NCI-H146 treated with DMSO at 0.1 percent for 48 hours (cell line): ENCODE data around the gene PSMG4.

ENCODE experiments used
- DNase-seq: peaks from one replicate; lab custom pipeline; 2025; ENCODE audit not compliant: unreplicated experiment; lab: John Stamatoyannopoulos, UW

PSMG4 gene

DNA sequence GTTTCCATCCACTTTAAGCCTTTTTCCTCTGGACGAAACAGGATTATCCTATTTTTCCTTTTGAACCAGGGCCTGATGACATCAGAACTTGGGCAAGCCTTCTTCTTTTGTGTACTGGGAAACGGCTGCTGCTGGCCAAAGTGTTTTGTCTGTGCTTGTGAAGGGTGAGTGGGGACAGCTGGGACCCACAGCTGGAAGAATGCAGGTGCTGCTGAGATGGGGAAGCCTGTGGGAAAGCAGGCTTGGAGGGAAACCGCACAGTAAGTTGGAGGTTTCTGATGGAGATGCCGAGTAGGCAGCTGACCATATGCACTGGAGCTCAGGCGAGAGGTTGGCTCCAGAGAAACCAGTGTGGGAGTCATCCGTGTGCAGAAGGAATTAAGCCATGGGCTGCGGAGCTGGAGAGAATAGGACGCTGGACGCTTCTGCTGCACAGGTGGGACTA lies 8.5 kb upstream of the PSMG4 start:
- no peak for DNase-seq

DNA sequence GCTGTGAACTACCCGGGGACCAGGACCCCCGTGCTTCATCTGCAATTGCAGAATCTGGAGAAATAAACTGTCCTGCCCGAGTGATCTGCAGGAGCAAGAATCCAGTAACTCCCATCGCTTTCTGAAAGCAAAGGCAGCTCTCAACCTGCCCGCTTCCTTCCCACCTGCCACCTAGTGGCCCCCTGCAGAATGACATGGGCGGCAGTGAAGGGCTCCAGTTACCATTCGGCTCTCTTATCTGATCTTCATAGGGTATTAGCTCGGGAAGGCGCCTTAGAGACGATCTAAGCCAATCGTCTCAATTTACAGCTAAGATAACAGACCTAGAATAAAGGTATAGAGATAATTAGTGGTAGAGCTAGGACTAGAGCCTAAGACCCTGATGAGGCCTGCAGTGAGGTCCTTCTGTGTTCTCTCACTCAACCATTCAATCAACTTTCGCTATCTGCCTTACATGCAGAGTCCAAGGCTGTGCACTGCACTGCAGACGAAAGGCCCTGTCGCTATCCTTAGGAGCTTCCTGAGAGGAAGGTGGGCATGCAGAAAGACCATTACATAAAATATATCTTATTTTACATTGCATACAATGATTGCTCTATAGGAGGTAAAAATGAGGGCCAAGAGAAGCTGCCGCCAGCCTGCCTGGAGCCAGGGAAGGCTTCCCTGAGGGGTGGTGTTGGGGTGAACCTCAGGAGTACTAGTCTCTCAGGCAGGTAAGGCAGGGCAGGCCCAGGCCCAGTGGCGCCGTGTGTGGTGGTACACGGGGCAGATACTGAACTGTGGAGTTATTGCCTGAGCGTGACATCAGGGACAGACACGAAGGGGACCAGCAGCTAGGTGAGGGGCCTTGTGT lies 7.1 kb upstream of the PSMG4 start:
- DNase-seq, result peak; percentile 74

DNA sequence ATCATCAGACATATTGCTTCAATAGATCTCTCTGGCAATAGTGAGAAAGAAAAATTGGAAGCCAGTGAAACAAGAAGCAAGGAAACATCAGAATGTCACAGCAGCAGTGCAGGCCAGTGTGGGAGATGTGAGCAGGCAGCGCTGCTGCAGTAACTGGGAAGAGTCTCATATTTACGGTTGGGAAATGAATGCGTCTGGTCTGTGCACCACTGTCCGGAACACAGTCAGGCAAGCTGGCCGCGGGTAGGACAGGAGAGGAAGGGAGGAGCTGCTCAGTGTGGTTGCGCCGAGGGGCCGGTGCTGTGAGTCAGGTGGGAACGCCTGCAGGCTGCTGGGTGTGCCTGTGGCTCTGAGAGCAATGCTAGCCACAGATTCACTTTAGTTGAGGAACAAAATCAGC lies 6.4 kb upstream of the PSMG4 start:
- no peak for DNase-seq

DNA sequence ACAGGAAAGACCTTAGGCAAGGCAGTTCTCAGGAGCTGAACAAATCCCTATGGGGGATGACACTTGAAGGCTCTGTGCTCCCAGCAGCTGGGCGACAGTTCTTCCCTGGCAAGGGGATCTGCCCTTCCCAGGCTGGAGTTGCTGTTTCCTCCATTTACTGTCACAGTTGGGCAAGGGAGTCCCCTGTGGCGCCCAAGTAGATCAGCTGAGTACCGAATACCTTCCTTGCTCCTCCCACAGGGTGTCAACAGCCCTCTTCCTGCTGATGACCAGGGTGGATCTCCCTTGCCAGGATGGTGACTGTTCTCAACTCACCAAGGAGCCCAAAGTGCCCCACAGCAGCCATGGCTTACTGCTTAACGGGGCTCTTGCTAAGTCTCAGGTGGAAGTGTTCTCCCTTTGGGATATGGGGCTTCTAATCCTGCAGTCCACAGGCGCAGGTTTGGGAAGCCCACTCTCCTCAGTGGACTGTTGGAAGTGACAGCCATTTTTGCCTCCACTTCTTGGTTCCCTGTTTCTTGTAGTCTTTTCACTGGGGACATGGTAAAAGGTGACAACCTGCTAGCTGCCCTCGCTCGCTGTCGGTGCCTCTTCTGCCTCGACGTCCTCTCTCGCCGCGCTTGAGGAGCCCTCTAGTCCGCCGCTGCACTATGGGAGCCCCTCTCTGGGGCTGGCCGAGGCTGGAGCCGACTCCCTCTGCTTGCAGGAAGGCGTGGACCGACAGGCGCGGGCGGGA lies 5.7 kb upstream of the PSMG4 start:
- DNase-seq, result no peak

DNA sequence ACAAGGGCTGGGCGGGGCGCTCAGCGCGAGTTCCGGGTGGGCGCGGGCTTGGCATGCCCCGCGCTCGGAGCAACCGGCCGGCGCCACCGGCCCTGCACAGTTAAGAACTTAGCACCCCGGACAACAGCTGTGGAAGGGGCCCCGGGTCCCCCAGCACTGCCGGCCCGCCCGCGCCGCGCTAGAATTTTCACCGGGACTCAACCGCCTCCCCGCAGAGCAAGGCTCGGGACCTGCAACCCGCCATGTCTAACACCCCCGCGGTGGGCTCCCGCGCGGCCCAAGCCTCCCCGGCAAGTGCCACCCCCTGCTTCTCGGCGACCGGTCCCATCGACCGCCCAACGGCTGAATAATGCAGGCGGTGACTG lies 5.2 kb upstream of the PSMG4 start:
- DNase-seq, result no peak

- DNase-seq, result no peak
These were observed 546 bp upstream of the PSMG4 start for GRCh38 chr6:3258201-3258600.

DNA sequence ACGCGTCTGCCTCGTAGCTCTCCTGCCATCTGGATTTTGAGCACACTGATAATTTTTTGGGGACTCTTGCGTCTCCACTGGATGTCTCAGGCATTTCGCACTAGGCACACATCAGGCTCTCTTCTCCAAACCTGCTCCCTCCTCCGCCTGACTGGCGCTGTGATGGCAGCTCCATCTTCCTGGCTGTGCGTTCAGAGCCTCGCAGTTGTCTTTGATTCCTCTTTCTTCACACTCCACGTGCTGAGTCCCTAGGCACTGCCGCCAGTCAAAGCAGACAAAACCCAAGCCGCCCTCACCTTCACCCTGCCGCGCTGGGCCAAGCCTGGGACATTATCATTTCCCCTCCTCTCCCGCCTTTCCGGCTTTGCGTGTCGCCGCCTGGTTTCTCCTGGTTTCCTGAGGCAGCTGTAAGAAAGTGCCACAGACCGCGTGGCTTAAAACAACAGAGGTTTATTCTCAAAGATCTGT lies 778 bp downstream of the PSMG4 start:
- peak; percentile 20 for DNase-seq

- no peak for DNase-seq
These were observed 1.5 kb downstream of the PSMG4 start for GRCh38 chr6:3260296-3260695.

DNA sequence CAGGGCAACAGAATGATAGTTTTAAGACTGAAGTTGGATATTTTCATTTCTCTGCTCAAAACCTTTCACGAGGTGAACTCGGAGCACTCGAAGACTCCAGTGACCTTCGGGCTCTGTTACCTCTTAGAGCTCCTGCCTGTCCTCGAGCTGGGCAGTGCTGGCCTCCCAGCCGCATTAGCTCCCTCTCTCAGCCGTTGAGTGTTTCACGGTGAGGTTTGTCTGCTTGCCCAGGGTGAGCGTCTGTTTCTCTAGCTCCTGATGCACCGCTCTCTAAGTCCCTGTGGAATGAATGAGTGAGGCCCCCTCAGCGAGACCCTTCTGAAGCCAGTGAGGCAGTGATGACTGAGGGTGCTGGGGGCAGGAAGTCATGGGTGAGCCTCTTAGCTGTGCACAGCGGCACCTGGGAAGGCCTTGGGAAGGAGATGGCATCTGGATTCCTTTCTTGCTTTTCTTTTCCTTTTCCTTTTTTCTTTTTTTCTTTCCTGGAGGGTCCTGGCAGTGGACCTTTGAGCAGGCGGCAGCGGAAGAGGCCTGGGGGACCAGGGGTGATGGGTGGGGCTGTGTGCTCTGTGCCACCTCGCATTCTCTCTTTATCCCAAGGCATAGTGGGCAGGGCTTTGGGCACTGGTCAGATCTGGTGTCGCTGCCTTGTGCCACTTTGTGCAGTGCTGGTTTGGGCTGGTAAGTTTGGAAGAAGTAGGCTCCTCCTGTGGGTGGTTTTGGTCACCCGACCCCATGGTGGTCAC lies 2.2 kb downstream of the PSMG4 start:
- no peak for DNase-seq

- DNase-seq, result no peak
These were observed 2.7 kb downstream of the PSMG4 start for GRCh38 chr6:3261518-3261820.

- no peak for DNase-seq
These were observed 3.2 kb downstream of the PSMG4 start for GRCh38 chr6:3261921-3262320.

DNA sequence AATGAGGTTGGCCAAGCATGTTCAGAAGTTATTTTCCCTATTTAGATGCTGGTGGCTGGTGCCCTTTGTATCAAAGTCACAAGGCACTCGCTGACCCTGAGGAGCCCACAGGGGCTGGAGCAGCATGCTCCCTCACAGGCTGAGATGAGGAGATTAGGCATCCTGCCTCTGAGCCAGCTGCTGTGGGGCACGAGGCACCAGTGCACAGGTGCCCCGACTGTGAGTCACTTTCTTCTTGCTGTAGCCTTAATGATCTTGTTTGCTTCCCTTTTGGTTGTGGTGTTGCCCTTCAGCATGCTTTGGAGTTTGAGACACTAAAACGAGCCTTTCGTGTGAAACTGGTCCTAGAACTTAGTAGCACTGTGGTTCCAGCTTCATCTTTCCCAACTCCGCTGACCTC lies 4.3 kb downstream of the PSMG4 start:
- no peak for DNase-seq

DNA sequence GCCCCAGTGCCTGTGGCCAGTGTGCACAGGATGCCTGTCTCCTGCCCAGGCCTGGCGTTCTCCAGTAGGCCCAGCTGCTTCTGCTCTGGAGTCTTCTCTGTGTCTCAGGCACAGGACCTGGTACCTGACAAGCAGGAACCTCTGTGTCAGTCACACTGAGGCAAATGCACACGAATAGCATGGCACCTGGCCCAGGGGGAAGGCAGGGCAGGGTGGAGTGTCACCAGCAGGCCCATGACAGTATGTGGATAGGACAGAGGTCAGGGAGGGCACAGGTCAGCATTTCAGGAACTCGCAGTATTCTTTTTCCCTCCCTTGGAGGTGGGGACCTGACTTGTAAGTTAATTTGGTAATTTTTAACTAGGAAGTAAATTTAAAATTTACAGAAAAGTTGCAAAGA lies 5.6 kb downstream of the PSMG4 start:
- no peak for DNase-seq

GRCh38 chr6:3265671-3266070 lies 6.9 kb downstream of the PSMG4 start:
- no peak for DNase-seq

GRCh38 chr6:3266170-3266569 lies 7.4 kb downstream of the PSMG4 start:
- DNase-seq, result no peak

DNA sequence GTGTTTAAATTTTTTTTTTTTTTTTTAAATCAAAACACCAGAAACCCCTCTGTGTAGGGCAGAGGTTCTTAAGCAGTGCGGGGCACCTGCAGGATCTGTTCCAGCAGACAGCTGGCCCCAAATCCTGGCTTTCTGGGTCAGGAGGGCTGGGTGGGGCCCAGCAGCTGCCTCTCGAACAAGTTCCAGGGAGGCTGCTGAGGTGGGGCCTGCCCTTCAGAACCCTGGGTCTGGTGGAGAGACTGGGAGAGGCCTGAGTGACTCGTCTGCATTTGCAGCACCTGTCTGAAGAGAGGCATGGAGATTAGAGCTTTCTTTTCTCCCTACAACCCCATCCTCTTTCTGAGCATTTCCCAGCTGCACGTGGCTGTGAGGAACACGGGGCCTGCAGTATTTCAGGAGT lies 8.4 kb downstream of the PSMG4 start:
- no peak for DNase-seq

GRCh38 chr6:3268680-3269079 lies 9.9 kb downstream of the PSMG4 start:
- no peak for DNase-seq

- DNase-seq, result no peak
These were observed 10.7 kb downstream of the PSMG4 start for GRCh38 chr6:3269281-3269975.

DNA sequence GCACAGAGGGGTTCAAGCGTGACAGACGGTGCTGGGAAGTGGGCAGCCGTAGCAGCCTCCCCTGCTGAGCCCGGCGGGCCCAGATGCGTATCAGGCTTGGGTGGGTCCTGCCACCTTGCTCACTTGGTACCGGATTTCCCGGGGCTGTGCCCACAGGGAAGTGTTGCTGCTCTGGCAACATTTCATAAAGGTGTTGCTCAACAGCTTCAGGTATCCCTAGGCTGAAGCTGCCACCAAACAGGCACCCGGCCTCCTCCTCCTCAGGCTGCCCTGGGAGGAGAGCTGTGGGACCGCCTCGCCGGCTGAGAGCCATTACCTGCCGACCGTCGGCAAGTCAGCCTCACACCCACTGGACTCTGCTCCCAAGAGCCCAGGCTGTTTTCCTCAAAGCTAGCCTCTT lies 11.5 kb downstream of the PSMG4 start:
- DNase-seq, result no peak

DNA sequence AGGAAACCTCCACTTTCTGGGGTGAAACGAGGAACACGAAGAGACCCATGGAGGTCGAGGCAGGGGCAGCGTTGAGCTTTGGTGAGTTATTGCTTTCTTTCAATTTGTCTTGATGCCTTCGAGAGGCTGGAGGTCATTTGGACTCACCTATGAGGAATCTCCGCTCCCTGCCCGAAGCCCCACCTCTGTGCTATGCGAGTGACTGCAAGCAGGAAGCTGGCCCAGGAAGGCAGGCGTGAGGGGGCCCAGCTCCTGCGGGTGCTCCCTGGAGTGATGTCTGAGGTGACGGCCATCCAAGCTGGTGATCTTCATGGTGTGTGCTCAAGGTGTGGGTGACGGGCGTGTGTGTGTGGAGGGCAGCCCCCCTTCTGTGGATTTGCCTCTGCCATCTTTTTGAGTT lies 13.0 kb downstream of the PSMG4 start:
- DNase-seq, result no peak

GRCh38 chr6:3272911-3273547 lies 14.3 kb downstream of the PSMG4 start:
- DNase-seq, result no peak
